Dendritic cell treated with granulocyte-macrophage colony-stimulating factor and Interleukin-4, amounts not matched to agents 40 ng/mL and 50 ng/mL, for 4 days (primary cell): ENCODE results near the gene TIGD2.
"Not testable (repeated sequence)": the region's sequence is repeated elsewhere in the genome, so short reads cannot be mapped to it uniquely, and the experiment has no call there.

Experiments
- H3K27ac Mint-ChIP-seq: one replicate; pipeline ENCODE4 v1.8.0; 2022; ENCODE audit warnings: mild to moderate bottlenecking, mixed read lengths
- H3K27me3 Mint-ChIP-seq: one replicate; pipeline ENCODE4 v1.8.0; 2022; ENCODE audit warnings: mild to moderate bottlenecking, mixed read lengths
- H3K36me3 Mint-ChIP-seq: one replicate; pipeline ENCODE4 v1.8.0; 2022; ENCODE audit warnings: low read depth, mixed read lengths
- H3K4me1 Mint-ChIP-seq: one replicate; pipeline ENCODE4 v1.8.0; 2022; ENCODE audit warnings: low read depth, mixed read lengths
- H3K4me3 Mint-ChIP-seq: one replicate; pipeline ENCODE4 v1.8.0; 2022; ENCODE audit warnings: mild to moderate bottlenecking, moderate library complexity, mixed read lengths
- H3K9me3 Mint-ChIP-seq: one replicate; pipeline ENCODE4 v1.8.0; 2022; ENCODE audit warnings: mixed read lengths
- intact Hi-C: fragments of 100-400 bp; cut with micrococcal nuclease; formaldehyde crosslinking; loops from one replicate; pipeline ENCODE4 v1.15.0; 2022

The TIGD2 gene

DNA sequence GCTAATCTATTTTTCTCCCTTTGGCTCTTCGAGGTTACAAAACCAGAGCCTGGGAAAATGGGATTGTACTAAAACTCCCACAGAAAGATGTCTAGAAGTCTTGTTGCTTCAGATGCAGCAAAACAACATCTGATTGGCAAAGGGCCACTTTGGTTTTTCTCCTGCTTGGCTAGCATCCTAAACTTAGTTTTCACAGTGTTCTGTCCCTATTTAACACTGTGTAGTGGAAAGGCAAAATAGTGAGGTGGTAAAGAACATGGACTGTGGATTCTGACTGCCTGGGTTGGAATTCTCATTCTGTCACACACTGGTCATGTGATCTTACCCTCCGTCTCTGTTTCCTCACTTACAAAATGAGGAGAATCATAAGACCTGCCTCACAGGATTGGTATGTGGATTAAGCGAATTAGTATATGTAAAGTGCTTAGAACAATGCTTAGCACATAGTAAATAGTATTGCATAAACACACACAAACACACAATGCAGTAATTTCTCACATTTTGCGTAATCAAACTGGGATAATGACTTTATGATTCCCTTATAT is 23.5 kb downstream of the TIGD2 start:
- H3K4me1 Mint-ChIP-seq, result no peaks in the 10 kb centered on the region
- no peaks in the 10 kb centered on the region for H3K9me3 Mint-ChIP-seq
- H3K27ac Mint-ChIP-seq, result no peak overlapping the region
- H3K27me3 Mint-ChIP-seq, result no peaks in the 10 kb centered on the region
- no peaks in the 10 kb centered on the region for H3K36me3 Mint-ChIP-seq
- intact Hi-C loops, result no loop called here
- H3K4me3 Mint-ChIP-seq, result no peak overlapping the region

DNA sequence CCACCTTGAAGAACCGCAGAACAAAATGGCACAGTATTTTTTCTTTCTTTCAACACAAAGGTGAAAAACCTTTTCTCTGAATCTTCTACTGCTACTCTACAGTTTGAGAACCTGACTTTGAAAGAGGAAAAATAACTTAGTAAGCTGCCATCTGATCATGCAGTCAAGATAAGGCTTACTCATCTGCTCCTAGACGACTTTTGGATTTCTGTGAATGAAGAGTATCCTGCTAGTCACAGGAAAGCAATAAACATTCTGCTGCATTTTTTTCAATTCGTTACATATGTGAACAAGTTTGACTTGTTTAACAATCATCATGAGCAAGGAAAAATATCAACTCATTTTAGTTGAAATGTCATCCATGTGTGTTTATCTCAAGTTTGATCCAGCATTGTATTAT is 25.2 kb downstream of the TIGD2 start:
- H3K36me3 Mint-ChIP-seq, result no peaks in the 10 kb centered on the region
- intact Hi-C loops, result no loop called here
- H3K4me3 Mint-ChIP-seq, result no peak overlapping the region
- H3K27ac Mint-ChIP-seq, result no peak overlapping the region
- H3K4me1 Mint-ChIP-seq, result no peaks in the 10 kb centered on the region
- H3K9me3 Mint-ChIP-seq, result no peaks in the 10 kb centered on the region
- H3K27me3 Mint-ChIP-seq, result no peaks in the 10 kb centered on the region

DNA sequence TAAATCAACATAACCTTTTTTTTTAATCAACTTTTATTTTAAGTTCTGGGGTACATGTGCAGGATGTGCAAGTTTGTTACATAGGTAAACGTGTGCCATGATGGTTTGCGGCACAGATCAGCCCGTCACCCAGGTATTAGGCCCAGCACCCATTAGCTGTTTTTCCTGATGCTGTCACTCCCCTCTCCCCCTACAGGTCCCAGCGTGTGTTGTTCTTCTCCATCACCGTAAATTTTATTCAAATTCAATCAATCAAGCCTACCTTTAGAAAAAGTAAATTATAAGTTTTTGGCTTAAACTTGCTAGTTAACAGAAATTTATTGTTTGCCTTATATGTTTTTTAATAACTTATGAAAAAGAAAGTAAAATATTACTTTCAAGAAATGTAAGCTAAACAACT is 25.9 kb downstream of the TIGD2 start:
- H3K4me1 Mint-ChIP-seq, result no peaks in the 10 kb centered on the region
- intact Hi-C loops, result no loop called here
- H3K27ac Mint-ChIP-seq, result no peak overlapping the region

DNA sequence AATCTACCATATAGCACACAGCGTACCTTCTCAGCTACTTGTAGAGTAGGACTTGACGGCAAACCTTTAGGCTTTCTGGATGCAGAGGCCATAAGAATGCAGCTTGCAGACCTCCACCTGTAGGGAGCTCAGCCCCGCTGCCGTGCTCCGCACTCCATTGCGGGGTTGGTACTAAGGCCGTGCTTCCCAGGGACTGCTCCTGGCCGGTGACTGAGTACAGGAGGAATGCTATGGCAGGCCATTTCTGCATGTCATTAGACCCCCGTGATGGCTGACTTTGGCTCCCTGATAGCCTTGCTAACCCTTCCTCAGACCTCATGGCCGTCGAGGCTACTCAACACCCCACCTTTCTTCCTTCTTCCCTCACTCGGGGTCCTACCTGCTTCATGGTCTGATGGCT is 26.4 kb downstream of the TIGD2 start:
- intact Hi-C loops, result no loop called here
- no peaks in the 10 kb centered on the region for H3K4me1 Mint-ChIP-seq
- no peak overlapping the region for H3K4me3 Mint-ChIP-seq
- no peaks in the 10 kb centered on the region for H3K9me3 Mint-ChIP-seq
- H3K27ac Mint-ChIP-seq, result no peak overlapping the region
- H3K27me3 Mint-ChIP-seq, result no peaks in the 10 kb centered on the region
- no peaks in the 10 kb centered on the region for H3K36me3 Mint-ChIP-seq

More for the DNA sequence above, 25.9 kb downstream of the TIGD2 start:
- H3K4me3 Mint-ChIP-seq, result no peak overlapping the region
- no peaks in the 10 kb centered on the region for H3K9me3 Mint-ChIP-seq
- H3K36me3 Mint-ChIP-seq, result no peaks in the 10 kb centered on the region
- H3K27me3 Mint-ChIP-seq, result no peaks in the 10 kb centered on the region

DNA sequence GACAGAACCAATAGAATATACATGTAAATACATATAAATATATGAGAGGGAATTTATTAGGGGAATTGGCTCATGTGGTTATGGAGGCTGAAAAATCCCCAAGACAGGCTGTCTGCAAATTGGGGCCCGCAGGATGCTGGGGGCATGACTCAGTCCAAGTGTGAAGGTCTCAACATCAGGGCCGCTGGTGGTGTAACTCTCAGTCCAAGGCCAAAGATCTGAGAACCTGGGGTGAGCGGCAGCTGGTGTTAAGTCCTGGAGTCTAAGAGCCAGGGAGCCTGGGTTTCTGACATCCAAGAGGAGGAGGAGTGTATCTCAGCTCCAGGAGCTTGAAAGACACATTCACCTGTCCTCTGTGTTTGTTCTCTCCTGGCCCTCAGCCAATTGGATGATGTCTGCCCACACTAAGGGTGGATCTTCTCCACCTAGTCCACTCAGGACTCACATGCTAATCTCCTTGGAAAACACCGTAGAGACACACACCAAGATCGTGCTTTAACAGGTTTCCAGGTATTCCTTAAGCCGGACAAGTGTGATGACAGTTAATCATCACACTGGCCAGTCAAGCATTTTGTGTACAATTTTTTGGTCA is 28.9 kb downstream of the TIGD2 start:
- no peaks in the 10 kb centered on the region for H3K36me3 Mint-ChIP-seq
- H3K4me3 Mint-ChIP-seq, result no peak overlapping the region
- no peaks in the 10 kb centered on the region for H3K9me3 Mint-ChIP-seq
- H3K4me1 Mint-ChIP-seq, result no peaks in the 10 kb centered on the region
- intact Hi-C loops, result no loop called here
- no peaks in the 10 kb centered on the region for H3K27me3 Mint-ChIP-seq
- no peak overlapping the region for H3K27ac Mint-ChIP-seq

DNA sequence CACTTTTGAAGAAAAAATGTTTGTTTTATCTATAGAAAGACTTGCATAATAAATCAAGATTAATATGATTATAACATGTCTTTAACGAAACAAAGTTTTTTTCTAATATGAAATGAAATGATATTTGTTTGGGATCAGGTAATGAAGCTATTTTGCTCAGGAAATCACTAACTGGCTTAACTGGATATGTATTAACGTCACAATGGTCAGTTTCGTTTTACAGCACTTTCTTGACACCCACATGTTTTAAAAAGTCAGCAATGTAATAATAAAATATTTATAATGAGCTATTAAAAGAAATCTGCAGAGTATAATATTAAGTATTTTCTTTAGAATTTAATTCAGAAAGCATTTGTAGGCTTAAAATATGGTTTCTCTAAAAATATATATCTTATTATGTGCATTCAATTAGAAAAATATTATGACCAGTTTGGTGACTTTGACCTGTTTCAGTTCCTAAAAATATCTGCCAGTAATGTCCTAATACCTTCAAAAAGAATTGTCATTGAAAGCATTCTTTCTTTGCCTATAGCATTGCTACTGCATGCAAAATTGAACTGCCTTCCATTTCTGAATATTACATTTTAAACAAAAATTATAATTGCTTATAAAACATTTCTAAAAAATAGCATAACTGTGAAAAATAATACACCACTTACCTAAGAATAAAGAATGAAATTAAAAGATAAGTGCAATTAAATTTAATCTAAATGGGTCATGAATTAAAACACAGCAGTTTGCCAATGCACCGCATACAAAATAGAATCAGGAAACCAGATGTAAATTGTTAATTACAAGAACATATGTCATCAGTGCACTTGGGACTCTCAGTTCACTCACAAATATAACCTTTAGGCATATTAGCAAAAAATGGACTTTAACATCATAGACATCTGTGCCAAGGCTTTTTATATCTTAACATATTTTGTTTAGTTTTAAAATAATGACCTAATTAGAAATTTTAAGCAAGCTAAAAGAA is 31.6 kb downstream of the TIGD2 start:
- no peaks in the 10 kb centered on the region for H3K4me1 Mint-ChIP-seq
- H3K36me3 Mint-ChIP-seq, result no peaks in the 10 kb centered on the region
- H3K27me3 Mint-ChIP-seq, result no peaks in the 10 kb centered on the region
- H3K27ac Mint-ChIP-seq, result no peak overlapping the region
- intact Hi-C loops, result no loop called here
- no peaks in the 10 kb centered on the region for H3K9me3 Mint-ChIP-seq
- H3K4me3 Mint-ChIP-seq, result no peak overlapping the region

DNA sequence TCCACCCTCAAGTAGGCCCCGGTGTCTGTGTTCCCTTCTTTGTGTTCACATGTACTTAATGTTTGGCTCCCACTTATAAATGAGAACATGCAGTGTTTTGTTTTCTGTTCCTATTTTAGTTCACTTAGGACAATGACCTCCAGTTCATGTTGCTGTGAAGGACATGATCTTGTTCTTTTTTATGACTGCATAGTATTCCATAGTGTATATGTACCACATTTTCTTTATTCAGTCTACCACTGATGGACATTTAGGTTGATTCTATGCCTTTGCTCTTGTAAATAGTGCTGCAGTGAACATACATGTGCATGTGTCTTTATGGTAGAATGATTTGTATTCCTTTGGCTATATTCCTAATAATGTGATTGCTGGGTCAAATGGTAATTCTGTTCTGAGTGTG is 33.3 kb downstream of the TIGD2 start:
- H3K4me1 Mint-ChIP-seq, H3K27ac Mint-ChIP-seq, intact Hi-C loops, H3K27me3 Mint-ChIP-seq, H3K36me3 Mint-ChIP-seq, H3K4me3 Mint-ChIP-seq: not testable (repeated sequence)
- peaks cover 10% of the 10 kb centered on the region for H3K9me3 Mint-ChIP-seq

DNA sequence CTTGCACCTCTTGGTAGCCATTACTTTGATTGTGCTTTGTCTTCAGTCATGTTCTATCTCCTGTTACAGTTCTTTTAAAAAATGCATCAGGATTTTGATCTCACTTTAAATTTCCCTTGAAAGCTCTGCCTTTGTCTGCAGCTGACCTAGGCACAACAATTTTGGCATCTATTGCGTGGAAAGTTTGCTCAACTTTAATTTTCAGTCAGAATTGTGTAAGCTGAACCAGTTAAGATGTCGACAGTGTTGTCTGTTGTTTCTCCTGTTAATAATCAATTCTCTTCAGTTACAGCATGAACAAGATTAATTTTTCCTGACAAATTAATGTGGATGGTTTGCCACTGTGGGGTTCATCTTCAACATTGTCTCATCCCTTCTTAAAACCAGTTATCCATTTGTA is 34.9 kb downstream of the TIGD2 start:
- Mint-ChIP-seq H3K27me3 (no peaks in the 10 kb centered on the region), H3K27ac (no peak overlapping the region), H3K36me3 (no peaks in the 10 kb centered on the region), H3K4me3 (no peak overlapping the region), H3K4me1 (no peaks in the 10 kb centered on the region), H3K9me3 (peaks cover 10% of the 10 kb centered on the region)
- intact Hi-C loops, result no loop called here

DNA sequence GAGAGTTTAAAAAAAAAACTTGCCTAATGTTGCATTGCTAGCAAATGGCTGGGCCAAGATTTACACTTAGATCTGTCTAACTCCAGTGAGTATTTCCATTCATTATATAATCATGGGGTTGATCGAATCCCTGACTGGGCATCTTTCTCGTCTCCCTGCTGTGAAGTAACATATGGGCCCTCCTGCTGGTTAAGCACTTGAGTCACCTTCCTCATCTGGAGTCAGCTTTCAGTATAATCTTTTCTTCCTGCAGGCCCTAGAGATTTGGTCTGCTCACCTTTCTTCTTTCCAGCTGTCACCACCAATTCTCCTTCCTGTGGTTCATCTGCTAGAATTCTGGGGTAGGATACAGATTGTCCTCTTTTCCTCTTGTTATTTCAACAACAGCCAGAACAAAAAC is 41.6 kb downstream of the TIGD2 start:
- Mint-ChIP-seq H3K27ac (no peak overlapping the region), H3K4me3 (no peak overlapping the region), H3K9me3 (peaks cover 10% of the 10 kb centered on the region), H3K27me3 (no peaks in the 10 kb centered on the region), H3K4me1 (no peaks in the 10 kb centered on the region), H3K36me3 (no peaks in the 10 kb centered on the region)
- intact Hi-C loops, result no loop called here

DNA sequence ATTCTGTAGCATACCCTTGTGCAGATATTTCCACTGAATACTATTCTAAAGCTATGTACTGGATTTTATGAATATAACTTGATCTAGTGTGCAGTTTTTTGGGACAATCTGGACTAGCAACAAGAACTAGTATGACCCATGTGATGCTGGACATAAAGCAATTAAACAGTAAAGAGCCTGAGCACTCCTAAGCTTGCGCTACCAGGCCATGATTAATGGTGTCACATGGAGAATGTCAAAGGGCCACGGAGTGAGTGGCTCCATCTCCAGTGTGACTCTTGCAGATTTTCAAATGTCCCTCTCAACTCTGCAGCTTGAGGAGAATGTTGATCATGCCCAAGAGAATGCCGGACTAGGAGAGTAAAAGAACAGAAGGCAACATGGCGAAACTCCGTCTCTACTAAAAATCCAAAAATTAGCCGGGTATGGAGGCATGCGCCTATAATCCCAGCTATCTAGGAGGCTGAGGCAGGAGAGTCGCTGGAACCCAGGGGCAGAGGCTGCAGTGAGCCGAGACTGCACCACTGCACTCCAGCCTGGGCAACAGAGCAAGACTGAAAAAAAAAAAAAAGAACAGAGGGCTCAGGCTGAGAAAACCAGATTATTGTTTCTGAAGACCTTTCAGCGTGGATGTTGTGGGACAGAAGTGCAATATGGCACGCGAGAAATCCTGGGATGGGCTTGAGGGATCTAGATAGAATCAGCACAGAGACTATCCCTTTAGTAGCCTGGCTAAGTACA is 45.0 kb downstream of the TIGD2 start:
- intact Hi-C loops, result no loop called here
- no peaks in the 10 kb centered on the region for H3K27me3 Mint-ChIP-seq
- H3K4me3 Mint-ChIP-seq, result no peak overlapping the region
- H3K9me3 Mint-ChIP-seq, result no peaks in the 10 kb centered on the region
- H3K27ac Mint-ChIP-seq, result no peak overlapping the region
- H3K36me3 Mint-ChIP-seq, result no peaks in the 10 kb centered on the region
- no peaks in the 10 kb centered on the region for H3K4me1 Mint-ChIP-seq

DNA sequence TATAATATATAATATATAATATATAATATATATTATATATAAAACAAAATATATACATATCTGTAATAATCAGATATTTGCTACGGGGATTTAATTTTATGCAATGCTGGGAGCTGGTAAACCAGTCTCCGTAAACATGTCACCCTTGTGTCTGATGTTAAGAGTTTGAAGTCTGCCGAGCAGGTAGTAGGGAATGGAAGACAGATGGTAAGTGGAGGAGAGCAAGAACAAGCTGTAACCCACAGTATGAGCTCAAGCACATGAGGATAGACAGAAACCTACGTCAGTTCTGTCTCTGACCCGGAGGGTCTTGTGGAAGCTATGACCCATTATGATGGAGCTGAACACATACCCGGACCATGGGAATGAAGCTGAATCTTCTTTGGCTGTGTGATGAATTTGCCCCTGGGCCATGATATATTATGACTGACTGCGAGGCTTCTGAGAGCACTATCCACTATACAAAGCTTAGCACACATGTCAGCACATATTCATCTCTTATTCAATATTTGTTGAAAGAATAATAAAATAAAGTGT is 46.2 kb downstream of the TIGD2 start:
- no peak overlapping the region for H3K27ac Mint-ChIP-seq
- no peaks in the 10 kb centered on the region for H3K36me3 Mint-ChIP-seq
- no peaks in the 10 kb centered on the region for H3K27me3 Mint-ChIP-seq
- no peak overlapping the region for H3K4me3 Mint-ChIP-seq
- H3K4me1 Mint-ChIP-seq, result no peaks in the 10 kb centered on the region
- intact Hi-C loops, result loop anchor here (2.0 kb wide), 1 partner anchor 743 kb away; no protein-coding TSS in a partner anchor
- H3K9me3 Mint-ChIP-seq, result no peaks in the 10 kb centered on the region

DNA sequence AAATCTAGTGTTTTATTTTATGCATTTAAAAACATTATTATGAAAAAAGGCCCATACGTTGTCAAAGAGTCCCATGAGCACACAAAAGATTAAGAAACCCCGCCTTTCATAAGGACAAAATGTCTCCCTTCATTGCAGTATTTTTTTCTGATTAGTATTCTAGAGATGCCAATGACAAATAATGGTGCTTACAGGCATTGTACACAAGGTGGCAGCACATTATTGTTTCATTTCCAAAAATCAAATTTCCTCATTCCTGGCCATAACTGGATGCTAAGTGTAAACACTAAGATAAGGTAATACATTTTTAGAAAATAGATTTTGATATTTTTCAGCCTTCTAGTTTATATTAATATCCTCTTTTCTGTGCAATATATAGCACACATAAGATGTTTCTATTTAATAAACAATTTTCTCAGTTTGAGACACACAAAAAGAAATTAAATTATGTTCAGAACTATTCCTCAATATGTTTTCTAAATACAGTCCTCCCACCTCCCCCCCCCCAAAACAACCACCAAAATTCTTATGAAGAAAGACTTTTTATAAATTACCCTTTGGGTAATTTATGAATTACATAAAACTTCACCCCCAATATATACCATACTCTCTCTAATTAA is 47.7 kb downstream of the TIGD2 start:
- intact Hi-C loops, result loop anchor here (1.0 to 2.0 kb wide), 2 partner anchors 277 to 742 kb away; no protein-coding TSS in a partner anchor
- H3K36me3 Mint-ChIP-seq, result no peaks in the 10 kb centered on the region
- H3K27ac Mint-ChIP-seq, result no peak overlapping the region
- H3K4me1 Mint-ChIP-seq, result no peaks in the 10 kb centered on the region
- H3K9me3 Mint-ChIP-seq, result no peaks in the 10 kb centered on the region
- no peaks in the 10 kb centered on the region for H3K27me3 Mint-ChIP-seq
- H3K4me3 Mint-ChIP-seq, result no peak overlapping the region

DNA sequence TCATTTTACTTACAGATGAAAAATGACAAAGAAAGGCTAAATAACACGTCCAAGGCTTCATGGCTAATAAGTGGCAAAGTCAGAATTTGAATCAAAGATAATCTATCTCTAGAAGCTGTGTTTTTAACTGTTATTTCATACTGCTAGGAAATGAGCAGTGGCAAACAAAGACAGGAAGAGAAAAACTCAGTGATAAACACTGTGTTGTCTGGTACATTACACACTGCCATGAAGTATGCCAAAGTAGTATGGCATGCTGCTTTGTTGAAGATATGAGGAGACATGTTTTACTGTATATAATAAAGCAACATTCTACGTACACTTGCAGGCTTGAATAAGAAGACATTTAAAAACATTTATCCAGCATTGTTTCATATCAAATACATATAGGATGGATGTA is 49.5 kb downstream of the TIGD2 start:
- intact Hi-C loops, result no loop called here
- H3K27me3 Mint-ChIP-seq, result no peaks in the 10 kb centered on the region
- no peaks in the 10 kb centered on the region for H3K9me3 Mint-ChIP-seq

More for the DNA sequence above, 49.5 kb downstream of the TIGD2 start:
- no peak overlapping the region for H3K27ac Mint-ChIP-seq
- H3K4me1 Mint-ChIP-seq, result no peaks in the 10 kb centered on the region
- no peak overlapping the region for H3K4me3 Mint-ChIP-seq
- H3K36me3 Mint-ChIP-seq, result no peaks in the 10 kb centered on the region
